ENCODE data around the gene RIPOR3. TPM values are rescaled to one million over a fixed set of nuclear protein-coding genes. Genes with fewer than 3 reads are reported as not detected.
A peak's percentile ranks its signal among the peaks of the same experiment; 100 is the strongest.

The RIPOR3 gene
- total RNA-seq, 1 experiment from 2014 or later = 0.46 TPM

DNA sequence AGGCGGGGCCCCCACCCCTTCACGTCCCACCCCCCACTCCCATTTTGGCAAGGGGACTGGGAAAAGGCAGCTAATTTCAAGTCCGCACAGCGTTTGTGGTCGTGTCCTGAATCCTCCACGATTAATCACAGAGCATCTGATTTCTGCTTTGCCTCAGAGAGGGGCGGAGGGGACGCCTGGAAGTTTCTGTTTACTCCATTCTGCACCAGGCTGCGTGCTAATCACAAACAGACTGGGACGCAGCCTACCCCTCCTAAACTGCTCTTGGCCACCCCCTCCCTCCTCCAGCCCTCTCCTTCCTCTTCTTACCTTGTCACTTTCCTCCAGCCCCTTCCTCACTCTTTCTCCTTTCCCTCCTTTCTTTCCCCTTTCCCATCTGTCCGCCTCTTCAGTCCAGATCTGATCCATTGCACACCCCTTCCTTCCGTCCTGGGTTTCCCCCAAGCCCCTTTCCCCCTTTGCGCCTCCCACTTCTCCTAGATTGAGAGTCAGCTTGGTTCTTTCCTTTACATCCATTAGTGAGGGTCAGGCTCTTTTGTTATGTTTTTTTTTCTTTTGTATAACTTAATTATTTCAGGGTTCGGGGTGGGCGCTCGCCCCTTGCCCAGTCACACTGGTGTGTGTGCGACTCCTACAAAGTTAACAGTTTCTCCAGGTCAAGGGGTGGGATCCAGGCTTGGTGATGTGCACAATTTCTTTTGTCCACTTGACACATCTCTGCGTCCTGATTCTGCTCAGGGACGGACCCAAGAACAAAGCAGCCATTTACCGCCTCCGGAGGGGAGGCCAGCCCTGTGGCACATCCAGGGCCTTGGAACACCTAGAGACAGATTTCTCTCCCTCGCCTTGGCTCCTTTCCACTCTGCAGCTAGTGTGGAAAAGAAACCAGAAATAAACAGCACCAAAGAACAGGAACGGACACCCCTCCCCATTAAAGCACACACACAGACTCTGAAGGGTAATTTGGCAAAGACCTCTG is 520 bp upstream of the RIPOR3 start:
- Histone ChIP-seq H2BK12ac (ENCODE audit: insufficient read length, low read depth, low read length) (no peak overlapping the region), H3K18ac (ENCODE audit: insufficient read length, low read depth, low read length) (peak overlapping the region; percentile 13), H3K4me2 (ENCODE audit: insufficient read depth, insufficient read length, low read length) (peak overlapping the region; percentile 93), H4K8ac (replicated peaks; ENCODE audit: insufficient read length, low read depth, low read length) (no peak overlapping the region), H4K91ac (ENCODE audit: insufficient read length, low read depth, low read length) (no peak overlapping the region), H3K56ac (ENCODE audit: insufficient read length, low read depth, low read length) (no peak overlapping the region), H3K79me1 (ENCODE audit: insufficient read depth, low read depth, low read length, poor library complexity, severe bottlenecking) (no peaks in the 10 kb centered on the region), H4K5ac (ENCODE audit: insufficient read length, low read depth, low read length) (no peak overlapping the region), H3K27ac (ENCODE audit: insufficient read length, low read depth, low read length) (no peak overlapping the region), H2AFZ (ENCODE audit: low read length) (no peak overlapping the region), H2BK5ac (ENCODE audit: insufficient read length, low read length) (no peak overlapping the region), H3K4me1 (ENCODE audit: insufficient read depth, low read length) (peaks cover 3% of the 10 kb centered on the region; the same call in 1 of the 2 replicates), H3K79me2 (ENCODE audit: insufficient read depth, low read length) (no peaks in the 10 kb centered on the region), H2BK120ac (ENCODE audit: low read depth, low read length, poor library complexity, severe bottlenecking) (no peak overlapping the region), H2BK20ac (ENCODE audit: low read depth, low read length, poor library complexity, severe bottlenecking) (no peak overlapping the region), H3K23ac (ENCODE audit: insufficient read length, low read depth, low read length) (no peak overlapping the region), H3K9me3 (ENCODE audit: control insufficient read depth, low read depth, low read length) (no peaks in the 10 kb centered on the region), H3K14ac (ENCODE audit: insufficient read depth, low read length) (peak overlapping the region; percentile 16; the same call in 1 of the 2 replicates), H3K23me2 (ENCODE audit: insufficient read length, low read depth, low read length, poor library complexity, severe bottlenecking) (peaks cover 21% of the 10 kb centered on the region), H2AK5ac (ENCODE audit: insufficient read length, low read length) (no peak overlapping the region), H3T11ph (ENCODE audit: low read length) (no peak overlapping the region), H3K4ac (ENCODE audit: low read depth, low read length) (no peak overlapping the region), H3K27me3 (ENCODE audit: insufficient read depth, low read length) (no peaks in the 10 kb centered on the region), H2BK15ac (ENCODE audit: low read depth, low read length) (no peak overlapping the region), H4K20me1 (ENCODE audit: control insufficient read depth, insufficient read depth, insufficient read length) (no peaks in the 10 kb centered on the region), H3K9ac (ENCODE audit: extremely low read depth, insufficient read length, low read length) (no peak overlapping the region)
- no peaks in the 10 kb centered on the region for H3K9me3 Mint-ChIP-seq
- H3K4me3 Mint-ChIP-seq = peak overlapping the region; percentile 63 to 82
- H3K36me3 Mint-ChIP-seq (ENCODE audit: insufficient read depth in 1 of 3, low read depth in 3 of 3) = no peaks in the 10 kb centered on the region
- peak; percentile 55 for DNase-seq
- no CpG with 5 or more reads among the region's 23 CpGs for WGBS (ENCODE audit: extremely low coverage, insufficient read length, low lambda C conversion rate)
- peaks cover 31 to 47% of the 10 kb centered on the region in 2 experiments for H3K4me1 Mint-ChIP-seq
- H3K27me3 Mint-ChIP-seq (ENCODE audit: low read depth) = peaks cover 22% of the 10 kb centered on the region
- TF ChIP-seq, protein P1, sequence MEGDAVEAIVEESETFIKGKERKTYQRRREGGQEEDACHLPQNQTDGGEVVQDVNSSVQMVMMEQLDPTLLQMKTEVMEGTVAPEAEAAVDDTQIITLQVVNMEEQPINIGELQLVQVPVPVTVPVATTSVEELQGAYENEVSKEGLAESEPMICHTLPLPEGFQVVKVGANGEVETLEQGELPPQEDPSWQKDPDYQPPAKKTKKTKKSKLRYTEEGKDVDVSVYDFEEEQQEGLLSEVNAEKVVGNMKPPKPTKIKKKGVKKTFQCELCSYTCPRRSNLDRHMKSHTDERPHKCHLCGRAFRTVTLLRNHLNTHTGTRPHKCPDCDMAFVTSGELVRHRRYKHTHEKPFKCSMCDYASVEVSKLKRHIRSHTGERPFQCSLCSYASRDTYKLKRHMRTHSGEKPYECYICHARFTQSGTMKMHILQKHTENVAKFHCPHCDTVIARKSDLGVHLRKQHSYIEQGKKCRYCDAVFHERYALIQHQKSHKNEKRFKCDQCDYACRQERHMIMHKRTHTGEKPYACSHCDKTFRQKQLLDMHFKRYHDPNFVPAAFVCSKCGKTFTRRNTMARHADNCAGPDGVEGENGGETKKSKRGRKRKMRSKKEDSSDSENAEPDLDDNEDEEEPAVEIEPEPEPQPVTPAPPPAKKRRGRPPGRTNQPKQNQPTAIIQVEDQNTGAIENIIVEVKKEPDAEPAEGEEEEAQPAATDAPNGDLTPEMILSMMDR (conservative IDR thresholded peaks at IDR 0.05) = no peak
- peak overlapping the region in 2 of 3 experiments; percentile 20 to 77; a peak in 3 of 7 replicates for H3K27ac Mint-ChIP-seq
